ENCODE results near the gene SRSF1. TPM values are rescaled to one million over a fixed set of nuclear protein-coding genes. Genes with fewer than 3 reads are reported as not detected.
A peak's percentile ranks its signal among the peaks of the same experiment; 100 is the strongest.

The SRSF1 gene
- total RNA-seq, 1 donor: 247 TPM

GRCh38 chr17:57957886-57958285 is 49.2 kb downstream of the SRSF1 start:
- H3K36me3 ChIP-seq (ENCODE audit: insufficient read depth, low read length): no peaks in the 10 kb centered on the region
- no peaks in the 10 kb centered on the region for H3K27me3 ChIP-seq (ENCODE audit: insufficient read depth, low read length)
- H3K4me2 ChIP-seq (ENCODE audit: insufficient read depth, low read length): no peak overlapping the region
- H2AFZ ChIP-seq (ENCODE audit: low read length): no peak overlapping the region
- no peaks in the 10 kb centered on the region for H4K20me1 ChIP-seq (ENCODE audit: insufficient read depth, low read length)
- DNase-seq (ENCODE audit: insufficient read length, low spot score, missing footprints): peak; percentile 36
- no peak overlapping the region for H3K4me3 ChIP-seq (ENCODE audit: insufficient read depth, low read length)
- peaks cover 17% of the 10 kb centered on the region for H3K4me1 ChIP-seq (ENCODE audit: insufficient read depth, low read length)
- H3K27ac ChIP-seq (ENCODE audit: low read depth, low read length): no peak overlapping the region
- H3K79me2 ChIP-seq (ENCODE audit: insufficient read depth, low read length): peaks cover 23% of the 10 kb centered on the region
- no peaks in the 10 kb centered on the region for H3K9me3 ChIP-seq (ENCODE audit: low read depth, low read length)
- TF ChIP-seq, protein P1, sequence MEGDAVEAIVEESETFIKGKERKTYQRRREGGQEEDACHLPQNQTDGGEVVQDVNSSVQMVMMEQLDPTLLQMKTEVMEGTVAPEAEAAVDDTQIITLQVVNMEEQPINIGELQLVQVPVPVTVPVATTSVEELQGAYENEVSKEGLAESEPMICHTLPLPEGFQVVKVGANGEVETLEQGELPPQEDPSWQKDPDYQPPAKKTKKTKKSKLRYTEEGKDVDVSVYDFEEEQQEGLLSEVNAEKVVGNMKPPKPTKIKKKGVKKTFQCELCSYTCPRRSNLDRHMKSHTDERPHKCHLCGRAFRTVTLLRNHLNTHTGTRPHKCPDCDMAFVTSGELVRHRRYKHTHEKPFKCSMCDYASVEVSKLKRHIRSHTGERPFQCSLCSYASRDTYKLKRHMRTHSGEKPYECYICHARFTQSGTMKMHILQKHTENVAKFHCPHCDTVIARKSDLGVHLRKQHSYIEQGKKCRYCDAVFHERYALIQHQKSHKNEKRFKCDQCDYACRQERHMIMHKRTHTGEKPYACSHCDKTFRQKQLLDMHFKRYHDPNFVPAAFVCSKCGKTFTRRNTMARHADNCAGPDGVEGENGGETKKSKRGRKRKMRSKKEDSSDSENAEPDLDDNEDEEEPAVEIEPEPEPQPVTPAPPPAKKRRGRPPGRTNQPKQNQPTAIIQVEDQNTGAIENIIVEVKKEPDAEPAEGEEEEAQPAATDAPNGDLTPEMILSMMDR (IDR thresholded peaks at IDR 0.05; ENCODE audit: extremely low read depth, low read depth, low read length): no peak

- Histone ChIP-seq H3K4me3 (ENCODE audit: insufficient read depth, low read length) (no peak overlapping the region), H3K9me3 (ENCODE audit: low read depth, low read length) (no peaks in the 10 kb centered on the region), H2AFZ (ENCODE audit: low read length) (no peak overlapping the region), H3K79me2 (ENCODE audit: insufficient read depth, low read length) (peaks cover 29% of the 10 kb centered on the region), H3K36me3 (ENCODE audit: insufficient read depth, low read length) (no peaks in the 10 kb centered on the region), H3K4me1 (ENCODE audit: insufficient read depth, low read length) (peaks cover 19% of the 10 kb centered on the region), H3K27me3 (ENCODE audit: insufficient read depth, low read length) (no peaks in the 10 kb centered on the region), H3K4me2 (ENCODE audit: insufficient read depth, low read length) (no peak overlapping the region), H3K27ac (ENCODE audit: low read depth, low read length) (no peak overlapping the region), H4K20me1 (ENCODE audit: insufficient read depth, low read length) (no peaks in the 10 kb centered on the region)
- TF ChIP-seq, protein P1 (IDR thresholded peaks at IDR 0.05; ENCODE audit: extremely low read depth, low read depth, low read length): no peak
- DNase-seq (ENCODE audit: insufficient read length, low spot score, missing footprints): peak; percentile 78
Observed at GRCh38 chr17:57957120-57957850, 49.8 kb downstream of the SRSF1 start.

DNA sequence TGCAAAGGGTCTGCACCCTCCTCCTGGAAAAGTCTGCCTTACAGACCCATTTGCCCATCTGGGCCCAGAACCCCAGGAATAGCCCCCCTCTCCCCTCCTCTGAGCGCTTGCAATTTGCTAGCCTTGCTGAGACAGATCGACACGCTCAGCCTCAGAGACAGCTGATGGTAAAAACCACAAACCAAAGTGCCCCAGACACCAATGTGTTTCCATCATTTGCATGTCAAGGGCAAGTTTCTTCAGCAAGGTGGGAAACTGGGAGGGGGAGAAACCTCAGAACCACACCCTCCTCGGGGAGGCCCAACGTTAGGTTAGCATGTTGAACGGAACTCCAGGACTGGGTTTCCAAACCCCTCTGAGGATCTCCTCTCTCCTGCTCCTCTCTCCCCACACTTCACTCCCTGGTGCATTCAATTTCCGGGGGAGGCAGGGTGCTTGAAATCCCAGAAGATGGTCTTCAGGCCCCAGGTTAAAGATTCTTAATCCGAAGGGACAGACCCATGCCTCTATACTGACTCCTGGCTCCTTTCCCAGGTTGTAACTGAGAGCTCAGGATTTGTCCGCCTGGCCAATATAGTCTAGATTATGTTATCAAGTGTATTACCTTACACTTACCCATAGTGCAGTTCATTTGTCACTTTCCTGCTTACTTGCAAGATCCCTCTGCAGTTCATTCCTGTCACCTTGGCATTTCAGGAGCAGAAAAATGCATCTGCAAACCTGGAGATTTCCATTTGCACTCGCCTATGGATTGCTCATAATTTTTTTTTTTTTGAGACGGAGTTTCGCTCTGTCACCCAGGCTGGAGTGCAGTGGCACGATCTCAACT is 50.5 kb downstream of the SRSF1 start:
- Histone ChIP-seq H3K36me3 (ENCODE audit: insufficient read depth, low read length) (no peaks in the 10 kb centered on the region), H3K27ac (ENCODE audit: low read depth, low read length) (no peak overlapping the region), H2AFZ (ENCODE audit: low read length) (no peak overlapping the region), H3K9me3 (ENCODE audit: low read depth, low read length) (no peaks in the 10 kb centered on the region), H4K20me1 (ENCODE audit: insufficient read depth, low read length) (no peaks in the 10 kb centered on the region), H3K79me2 (ENCODE audit: insufficient read depth, low read length) (peaks cover 32% of the 10 kb centered on the region), H3K4me3 (ENCODE audit: insufficient read depth, low read length) (peak overlapping the region; percentile 80), H3K4me2 (ENCODE audit: insufficient read depth, low read length) (peak overlapping the region; percentile 95), H3K4me1 (ENCODE audit: insufficient read depth, low read length) (peaks cover 24% of the 10 kb centered on the region), H3K27me3 (ENCODE audit: insufficient read depth, low read length) (no peaks in the 10 kb centered on the region)
- DNase-seq (ENCODE audit: insufficient read length, low spot score, missing footprints): peak; percentile 39
- TF ChIP-seq, protein P1 (IDR thresholded peaks at IDR 0.05; ENCODE audit: extremely low read depth, low read depth, low read length): no peak
